NCI-H1694 (cell line): ENCODE measurements around the gene MXD3.
A peak's percentile ranks its signal among the peaks of the same experiment; 100 is the strongest.
"Not testable (repeated sequence)": the region's sequence is repeated elsewhere in the genome, so short reads cannot be mapped to it uniquely, and the experiment has no call there.

Experiments used
- DNase-seq: peaks from one replicate; lab custom pipeline; 2025; lab: John Stamatoyannopoulos, UW

The MXD3 gene

DNA sequence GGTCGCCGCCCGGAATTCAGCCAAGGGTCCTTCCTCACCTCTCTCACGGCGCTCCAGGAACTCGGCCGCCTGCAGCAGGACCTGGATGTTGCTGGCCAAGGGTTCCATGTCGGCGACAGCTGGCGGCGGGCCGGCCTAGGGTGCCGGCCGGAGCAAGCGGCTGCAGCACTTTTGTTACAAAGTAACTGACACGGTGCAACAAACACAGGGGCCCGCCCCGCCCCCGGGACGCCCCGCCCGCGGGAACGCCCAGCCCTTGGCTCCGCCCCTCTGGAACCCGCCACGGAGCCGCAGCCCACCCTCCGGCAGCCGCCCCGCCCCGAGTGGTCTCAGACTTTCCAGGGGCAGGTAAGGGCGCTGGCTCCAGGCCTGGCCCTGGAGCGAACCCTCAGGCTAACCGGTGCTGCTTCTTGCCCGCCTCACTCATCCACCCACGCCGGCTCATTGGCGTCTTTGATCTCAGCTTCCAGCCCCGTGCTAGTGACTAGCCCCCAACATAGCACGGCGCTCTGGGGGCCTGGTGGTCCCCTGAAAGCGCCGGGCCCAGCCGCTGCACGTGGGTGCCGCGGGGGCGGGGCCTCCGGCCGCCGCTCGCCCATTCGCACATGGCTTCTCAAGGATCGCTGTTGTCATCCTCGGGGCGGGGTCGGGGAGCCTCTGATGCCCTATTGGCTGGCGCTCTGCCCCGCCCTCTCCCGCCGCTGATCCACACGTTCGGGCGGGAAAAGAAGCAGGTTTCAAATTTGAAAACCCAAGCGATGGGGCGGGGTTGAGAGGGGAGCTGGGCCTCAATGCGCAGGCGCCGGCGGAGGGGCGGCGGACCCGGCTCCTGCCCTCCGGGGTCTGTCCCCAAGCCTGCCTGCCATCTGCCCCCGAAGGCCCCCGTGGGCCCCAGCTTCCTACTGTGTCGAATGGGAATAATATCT lies at the start of gene MXD3:
TSS of gene MXD3 (minus strand) at position 176 of the 926 bp plus-strand sequence. CDS start at position 108, 68 bp downstream.
- peak; percentile 90 for DNase-seq

DNA sequence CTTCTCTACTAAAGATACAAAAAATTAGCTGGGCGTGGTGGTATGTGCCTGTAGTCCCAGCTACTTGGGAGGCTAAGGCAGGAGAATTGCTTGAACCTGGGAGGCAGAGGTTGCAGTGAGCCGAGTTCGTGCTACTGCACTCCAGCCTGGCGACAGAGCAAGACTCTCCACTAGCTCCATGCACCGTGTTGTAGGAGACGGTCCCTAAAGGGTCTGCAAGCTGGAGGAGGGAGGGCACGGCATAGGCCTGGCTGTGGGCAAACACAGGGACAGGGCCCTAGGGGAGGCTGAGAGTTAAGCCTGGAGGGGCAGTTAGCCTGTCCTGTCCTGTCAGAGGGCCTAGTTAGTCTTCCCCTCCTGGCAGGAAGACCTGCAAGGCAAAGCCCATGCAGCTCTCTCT lies 49.0 kb upstream of the MXD3 start:
- not testable (repeated sequence) for DNase-seq

GRCh38 chr5:177359860-177360259 lies 48.2 kb upstream of the MXD3 start:
- DNase-seq = no peak

DNA sequence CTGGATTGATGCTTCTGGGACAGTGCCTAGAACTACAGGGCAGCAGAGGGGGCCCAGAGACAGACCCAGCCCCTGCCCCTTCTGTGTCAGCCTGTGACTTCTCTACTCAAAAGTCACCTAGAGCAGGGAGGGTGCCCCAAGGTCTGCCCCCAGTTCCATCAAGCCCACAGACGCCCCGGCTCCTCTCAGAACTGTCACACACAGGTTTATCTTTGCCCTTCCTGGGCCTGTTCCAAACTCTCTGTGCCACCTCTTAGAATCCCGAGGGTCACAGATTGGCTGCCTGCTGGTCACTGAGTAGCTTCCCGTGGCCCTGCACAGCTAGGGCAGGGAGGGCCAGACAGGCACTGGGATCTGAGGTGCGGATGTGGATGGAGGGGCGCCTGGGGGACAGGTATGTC lies 47.8 kb upstream of the MXD3 start:
- DNase-seq = no peak

DNA sequence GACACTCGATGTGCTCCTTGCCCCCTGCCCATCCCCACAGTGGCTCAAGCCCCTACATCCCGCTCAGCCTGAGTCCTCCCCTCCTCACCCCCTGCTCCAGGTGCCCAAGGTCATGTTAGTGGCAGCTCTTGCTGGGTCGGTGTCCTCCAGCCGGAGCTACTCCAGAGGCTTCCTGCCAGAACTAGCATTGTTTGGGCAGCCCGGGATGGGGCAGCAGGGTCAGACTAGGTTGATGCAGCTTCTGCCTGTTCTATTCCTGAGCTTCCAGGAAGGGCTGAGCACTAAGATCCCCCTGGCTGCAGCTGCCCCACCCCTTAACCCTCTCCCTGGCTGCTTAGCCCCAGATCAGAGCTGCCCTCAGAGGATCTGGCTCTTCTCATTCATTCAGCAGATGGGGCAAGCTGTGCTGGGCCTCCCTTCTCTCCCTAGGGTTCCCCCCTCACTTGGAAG lies 46.7 kb upstream of the MXD3 start:
- no peak for DNase-seq

- no peak for DNase-seq
Measured at GRCh38 chr5:177357459-177358351, 46.0 kb upstream of the MXD3 start, which contains the start of gene RGS14. TSS of gene RGS14 (plus strand) at chr5:177357924. CDS start at chr5:177358025, 101 bp downstream.

GRCh38 chr5:177357146-177357458 lies 45.4 kb upstream of the MXD3 start:
- DNase-seq = no peak

DNA sequence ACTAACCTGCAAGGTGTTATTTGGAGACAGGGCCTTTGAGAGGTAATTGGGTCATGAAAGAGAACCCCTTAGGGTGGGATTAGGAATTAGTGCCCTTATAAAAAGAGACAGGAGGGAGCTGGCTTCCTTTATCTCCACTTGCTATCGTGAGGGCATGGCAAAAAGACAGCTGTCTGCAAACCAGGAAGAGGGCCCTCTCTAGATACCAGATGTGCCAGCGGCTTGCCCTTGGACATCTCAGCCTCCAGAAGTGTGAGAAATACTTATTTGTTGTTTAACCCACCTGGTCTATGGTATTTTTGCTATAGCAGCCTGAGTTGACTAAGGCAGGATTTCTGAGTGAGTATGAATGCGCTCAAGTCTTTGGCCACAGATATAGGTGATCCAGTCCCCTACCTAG lies 45.0 kb upstream of the MXD3 start:
- DNase-seq = no peak

GRCh38 chr5:177355868-177356168 lies 44.1 kb upstream of the MXD3 start:
- no peak for DNase-seq

DNA sequence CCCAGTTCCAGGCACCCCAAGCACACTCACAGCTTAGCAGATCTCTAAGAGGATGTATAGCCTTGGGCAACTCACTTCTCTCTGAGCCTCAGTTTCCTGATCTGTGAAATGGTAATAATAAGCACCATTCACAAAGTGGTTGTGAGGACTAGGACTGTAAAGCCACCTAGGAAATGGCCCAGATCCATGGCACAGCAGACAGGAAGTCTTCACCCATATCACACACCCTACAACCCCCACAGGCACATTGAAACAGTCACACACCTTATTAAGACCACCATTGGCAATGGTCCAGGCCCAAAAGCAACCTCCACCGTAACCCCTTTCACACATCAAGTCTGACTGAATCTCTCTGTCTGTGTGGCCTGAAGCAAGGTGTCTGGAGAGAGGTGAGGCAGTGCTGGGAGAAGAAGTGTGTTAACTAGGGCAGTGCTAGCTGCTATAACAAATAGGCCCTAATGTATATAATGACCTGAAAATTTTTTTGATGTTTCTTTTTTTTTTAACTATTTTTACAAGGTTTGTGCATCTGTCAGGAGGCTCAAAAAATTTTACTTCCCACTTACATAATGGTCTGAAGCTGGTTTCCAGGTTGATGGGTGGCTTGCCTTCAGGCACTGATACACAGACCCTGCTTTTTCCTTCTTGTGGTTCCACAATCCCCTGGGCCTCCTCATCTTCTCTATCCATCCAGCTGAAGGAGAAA lies 43.6 kb upstream of the MXD3 start:
- no peak for DNase-seq

- DNase-seq = no peak
Measured at GRCh38 chr5:177354711-177355110, 43.0 kb upstream of the MXD3 start.

DNA sequence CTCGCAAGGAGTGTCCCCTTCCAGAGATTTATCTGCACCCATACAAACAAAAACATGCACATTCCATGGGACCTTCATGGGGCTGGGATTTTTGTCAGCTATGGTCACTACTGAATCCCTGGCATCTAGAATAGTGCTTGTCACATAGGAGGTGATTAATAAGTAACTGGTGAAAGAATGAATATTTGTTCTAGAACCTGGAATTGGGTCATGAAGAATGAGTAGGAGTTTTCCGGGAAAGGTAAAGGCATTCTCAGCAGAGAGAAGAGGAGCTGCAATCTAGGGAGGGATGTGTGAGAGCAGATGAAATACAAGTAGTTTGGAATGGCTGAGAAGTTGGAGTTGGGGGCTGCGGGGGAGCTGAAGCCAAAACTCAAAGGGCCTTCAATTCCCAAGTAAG lies 42.6 kb upstream of the MXD3 start:
- no peak for DNase-seq

DNA sequence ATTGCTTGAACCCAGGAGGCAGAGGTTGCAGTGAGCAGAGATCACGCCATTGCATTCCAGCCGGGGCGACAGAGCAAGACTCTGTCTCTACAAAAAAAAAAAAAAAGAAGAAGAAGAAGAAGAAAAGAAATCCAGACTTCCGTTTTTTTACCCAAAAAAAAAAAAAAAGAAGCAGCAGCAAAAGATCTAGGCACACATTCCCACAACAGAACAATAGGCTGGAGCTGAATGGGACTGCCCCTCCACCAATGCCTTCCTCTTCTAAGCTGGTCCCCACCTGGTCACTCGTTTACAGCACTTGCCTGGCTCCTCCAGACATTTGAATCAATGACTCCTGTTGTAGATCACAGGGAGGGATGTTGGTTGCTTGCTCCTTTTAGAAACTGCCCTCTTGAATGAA lies 41.4 kb upstream of the MXD3 start:
- DNase-seq = no peak

DNA sequence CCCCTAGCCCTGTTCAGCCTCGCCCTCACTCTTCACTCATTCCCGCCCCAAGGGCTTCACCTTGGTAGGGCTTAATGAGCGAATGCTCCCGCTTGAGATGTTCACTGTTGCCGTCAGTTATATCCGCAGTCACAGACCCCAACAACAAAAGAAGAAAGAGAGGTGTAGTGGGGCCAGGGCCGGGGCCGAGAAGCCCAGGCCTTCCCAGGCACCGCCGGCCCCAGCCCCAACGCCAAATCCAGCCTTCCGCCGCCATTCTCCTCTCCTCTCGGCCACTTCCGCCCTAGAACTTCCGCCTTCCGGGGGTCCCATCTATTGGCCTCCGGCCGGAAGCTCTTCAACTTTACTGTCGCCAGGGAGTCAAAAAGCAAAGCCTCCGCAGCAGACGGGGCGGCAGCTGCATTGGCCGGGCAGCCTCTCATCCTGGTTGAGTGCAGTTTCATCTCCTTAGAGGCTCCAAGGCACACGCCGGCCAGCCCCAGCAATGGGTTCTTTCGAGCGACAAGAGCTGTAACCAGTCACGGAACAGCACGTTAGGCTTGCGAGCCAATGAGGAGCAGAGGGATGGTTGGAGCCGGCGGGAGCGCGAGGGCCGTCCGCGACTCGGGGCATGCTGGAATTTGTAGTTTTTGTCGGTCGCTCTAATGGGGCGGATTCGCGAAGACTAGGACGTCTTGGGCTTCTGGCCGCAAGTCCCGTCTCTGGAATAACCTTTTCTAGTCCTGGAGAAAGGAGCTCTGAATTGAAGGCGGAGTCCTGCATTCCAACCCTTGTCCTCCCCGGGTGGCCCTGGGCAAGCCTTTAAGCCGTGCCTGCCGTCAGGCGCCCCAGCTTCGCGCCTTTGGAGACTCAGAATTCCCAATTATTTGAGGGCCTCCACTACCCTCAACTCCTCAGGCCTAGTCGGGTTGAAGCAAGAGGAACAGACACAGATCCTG lies 40.0 kb upstream of the MXD3 start, which contains the start of gene LMAN2:
TSS of gene LMAN2 (minus strand) at position 277 of the 938 bp plus-strand sequence. CDS start at position 256, 21 bp downstream.
- DNase-seq = peak; percentile 86

- no peak for DNase-seq
Measured at GRCh38 chr5:177350776-177351391, 39.2 kb upstream of the MXD3 start.

- DNase-seq = no peak
Measured at GRCh38 chr5:177349762-177350161, 38.1 kb upstream of the MXD3 start.

GRCh38 chr5:177349362-177349647 lies 37.6 kb upstream of the MXD3 start:
- DNase-seq = no peak

DNA sequence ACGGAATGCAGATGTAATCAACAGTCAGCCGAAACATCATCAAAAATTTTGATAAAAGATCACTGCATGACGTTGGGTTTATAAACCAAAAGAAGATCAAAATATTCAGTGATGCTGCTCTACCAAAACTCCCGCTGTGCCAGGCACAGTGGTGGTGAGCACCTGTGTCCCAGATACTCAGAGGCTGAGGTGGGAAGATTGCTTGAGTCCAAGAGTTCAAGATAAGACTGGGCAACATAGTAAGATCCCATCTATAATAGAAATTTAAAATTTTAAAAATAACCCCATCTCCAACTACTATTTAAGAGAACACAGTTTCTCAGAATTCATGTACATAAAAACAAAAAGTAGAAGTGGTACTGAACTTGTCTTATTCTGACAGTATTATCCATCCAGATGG lies 36.0 kb upstream of the MXD3 start:
- no peak for DNase-seq

GRCh38 chr5:177346820-177347219 lies 35.1 kb upstream of the MXD3 start:
- DNase-seq = no peak

GRCh38 chr5:177344891-177345290 lies 33.2 kb upstream of the MXD3 start:
- no peak for DNase-seq

GRCh38 chr5:177343777-177344176 lies 32.1 kb upstream of the MXD3 start:
- DNase-seq = no peak
